ENCODE results near the gene CRYBA4. TPM values are rescaled to one million over a fixed set of nuclear protein-coding genes. Genes with fewer than 3 reads are reported as not detected.
A peak's percentile ranks its signal among the peaks of the same experiment; 100 is the strongest.

The CRYBA4 gene
- total RNA-seq, 1 donor from 2014 or later, result not detected

- FAIRE-seq, result no peak
- H3K36me3 ChIP-seq (ENCODE audit: control insufficient read depth, insufficient read depth, low read length), result no peaks in the 10 kb centered on the region
- no peaks in the 10 kb centered on the region for H3K27me3 ChIP-seq (ENCODE audit: control insufficient read depth, insufficient read depth, low read length)
- DNase-seq (ENCODE audit: low read depth), result no peak
- H3K4me3 ChIP-seq (ENCODE audit: low read depth, low read length), result no peak overlapping the region
- TF ChIP-seq CTCF (IDR thresholded peaks at IDR 0.05; ENCODE audit: insufficient read depth, low read length, severe bottlenecking), result no peak
Measured at GRCh38 chr22:26599505-26599904, 22.3 kb upstream of the CRYBA4 start.

DNA sequence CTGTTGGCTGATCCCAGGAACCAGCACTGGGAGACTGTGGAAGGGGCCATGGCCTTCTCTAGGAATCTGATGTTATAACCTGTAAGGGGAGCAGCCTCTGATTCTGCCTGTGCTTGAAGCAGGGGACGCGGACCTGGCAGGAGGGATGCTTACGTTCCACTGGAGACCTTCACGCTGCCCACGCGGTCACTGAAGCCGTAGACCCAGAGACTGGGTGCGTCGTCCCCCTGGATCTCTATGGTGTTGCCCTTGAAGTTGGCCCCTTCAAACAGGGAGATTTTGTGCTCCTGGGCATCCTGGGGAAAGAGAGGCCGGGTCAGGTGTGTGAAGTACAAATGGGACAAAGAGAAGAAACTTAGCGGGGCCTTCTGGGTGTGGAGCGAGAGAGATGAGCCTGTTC, 20.0 kb upstream of the CRYBA4 start:
- Histone ChIP-seq H3K36me3 (ENCODE audit: control insufficient read depth, insufficient read depth, low read length) (no peaks in the 10 kb centered on the region), H3K4me3 (ENCODE audit: low read depth, low read length) (no peak overlapping the region), H3K27me3 (ENCODE audit: control insufficient read depth, insufficient read depth, low read length) (no peaks in the 10 kb centered on the region)
- no peak for TF ChIP-seq CTCF (IDR thresholded peaks at IDR 0.05; ENCODE audit: insufficient read depth, low read length, severe bottlenecking)
- FAIRE-seq (no peak), DNase-seq (ENCODE audit: low read depth) (no peak)

- H3K4me3 ChIP-seq (ENCODE audit: low read depth, low read length), result no peak overlapping the region
- H3K27me3 ChIP-seq (ENCODE audit: control insufficient read depth, insufficient read depth, low read length), result no peaks in the 10 kb centered on the region
- no peak for DNase-seq (ENCODE audit: low read depth)
- FAIRE-seq, result no peak
- H3K36me3 ChIP-seq (ENCODE audit: control insufficient read depth, insufficient read depth, low read length), result no peaks in the 10 kb centered on the region
- TF ChIP-seq CTCF (IDR thresholded peaks at IDR 0.05; ENCODE audit: insufficient read depth, low read length, severe bottlenecking), result no peak
Measured at GRCh38 chr22:26602127-26602526, 19.6 kb upstream of the CRYBA4 start.

GRCh38 chr22:26604368-26604767, 17.4 kb upstream of the CRYBA4 start:
- H3K4me3 ChIP-seq (ENCODE audit: low read depth, low read length), result no peak overlapping the region
- DNase-seq (ENCODE audit: low read depth) (no peak), FAIRE-seq (no peak)
- no peak for TF ChIP-seq CTCF (IDR thresholded peaks at IDR 0.05; ENCODE audit: insufficient read depth, low read length, severe bottlenecking)
- no peaks in the 10 kb centered on the region for H3K27me3 ChIP-seq (ENCODE audit: control insufficient read depth, insufficient read depth, low read length)
- no peaks in the 10 kb centered on the region for H3K36me3 ChIP-seq (ENCODE audit: control insufficient read depth, insufficient read depth, low read length)

DNA sequence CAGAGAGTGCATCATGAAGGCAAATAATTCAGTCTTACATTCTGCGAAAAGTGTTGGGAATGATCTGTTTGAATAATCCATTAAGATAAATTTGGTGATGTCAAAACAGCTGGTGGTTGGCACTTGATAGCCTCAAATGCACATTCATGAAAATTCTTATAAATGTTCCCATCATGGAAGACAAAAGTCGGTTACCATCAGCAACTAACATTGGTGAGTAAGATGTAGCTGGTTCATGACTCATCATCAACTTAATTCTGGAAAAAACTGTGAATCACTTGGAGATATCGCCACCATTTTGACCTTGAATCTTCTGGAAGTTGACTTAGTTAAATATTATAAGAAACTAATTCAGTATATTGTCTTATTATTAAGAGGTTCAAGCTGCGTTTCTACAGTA, 15.2 kb upstream of the CRYBA4 start:
- no peaks in the 10 kb centered on the region for H3K36me3 ChIP-seq (ENCODE audit: control insufficient read depth, insufficient read depth, low read length)
- no peak overlapping the region for H3K4me3 ChIP-seq (ENCODE audit: low read depth, low read length)
- DNase-seq (ENCODE audit: low read depth) (peak; percentile 39), FAIRE-seq (no peak)
- H3K27me3 ChIP-seq (ENCODE audit: control insufficient read depth, insufficient read depth, low read length), result no peaks in the 10 kb centered on the region
- no peak for TF ChIP-seq CTCF (IDR thresholded peaks at IDR 0.05; ENCODE audit: insufficient read depth, low read length, severe bottlenecking)

DNA sequence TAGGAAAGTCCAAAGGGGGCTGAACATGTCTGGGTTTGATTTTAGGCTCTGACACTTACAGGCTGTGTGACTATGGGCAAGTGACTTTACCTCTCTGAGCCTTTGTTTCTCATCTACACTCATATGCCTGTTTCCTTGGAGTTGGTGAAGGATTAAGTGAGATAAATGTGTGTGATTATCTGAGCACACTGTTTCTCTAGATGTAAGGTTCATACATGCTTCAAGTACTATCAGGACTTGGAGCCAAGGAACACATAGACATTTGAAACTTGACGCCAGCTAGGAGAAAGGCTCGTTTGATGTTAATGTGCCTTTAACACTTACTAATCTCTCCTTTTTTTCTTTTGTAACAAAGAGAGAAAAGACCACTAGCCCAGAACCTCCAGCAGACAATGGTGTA, 13.6 kb upstream of the CRYBA4 start:
- H3K4me3 ChIP-seq (ENCODE audit: low read depth, low read length), result no peak overlapping the region
- H3K36me3 ChIP-seq (ENCODE audit: control insufficient read depth, insufficient read depth, low read length), result no peaks in the 10 kb centered on the region
- H3K27me3 ChIP-seq (ENCODE audit: control insufficient read depth, insufficient read depth, low read length), result no peaks in the 10 kb centered on the region
- no peak for FAIRE-seq
- DNase-seq (ENCODE audit: low read depth), result no peak
- TF ChIP-seq CTCF (IDR thresholded peaks at IDR 0.05; ENCODE audit: insufficient read depth, low read length, severe bottlenecking), result no peak

All from bronchial epithelial cell (primary cell).